Activated naive CD8-positive, alpha-beta T cell treated with anti-CD3 and anti-CD28 coated beads, Interleukin-2, amount 50 U/mL, for 16 hours (primary cell): ENCODE results near the gene NSL1.
"Not testable (repeated sequence)": the region's sequence is repeated elsewhere in the genome, so short reads cannot be mapped to it uniquely, and the experiment has no call there.

Source experiments
- DNase-seq: peaks from one replicate; pipeline ENCODE4 v3.0.0-alpha.2; 2020; ENCODE audit warnings: low read depth, low spot score

Gene NSL1

GRCh38 chr1:212783976-212784375 is 7.6 kb downstream of the NSL1 start:
- DNase-seq: no peak

- DNase-seq: no peak
Measured at GRCh38 chr1:212782422-212783154, 9.0 kb downstream of the NSL1 start.

DNA sequence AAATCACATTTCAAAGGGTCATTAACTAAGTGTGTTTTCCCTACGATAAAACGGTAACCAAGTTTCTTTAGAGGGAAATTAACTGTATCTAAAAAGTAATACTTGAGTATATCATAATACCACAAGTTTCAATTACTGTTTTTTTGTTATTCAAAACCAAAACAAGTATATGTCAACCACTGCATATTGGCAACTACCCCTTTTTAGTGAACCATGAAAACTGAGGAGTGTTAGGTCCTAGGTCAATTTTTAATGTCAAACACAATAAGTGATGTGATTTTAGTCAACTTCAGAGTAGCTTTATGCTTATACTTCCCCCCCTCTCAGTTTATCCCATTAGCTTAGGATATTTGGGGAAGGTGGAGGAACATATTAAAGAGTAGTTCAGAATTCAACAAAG is 10.4 kb downstream of the NSL1 start:
- no peak for DNase-seq

DNA sequence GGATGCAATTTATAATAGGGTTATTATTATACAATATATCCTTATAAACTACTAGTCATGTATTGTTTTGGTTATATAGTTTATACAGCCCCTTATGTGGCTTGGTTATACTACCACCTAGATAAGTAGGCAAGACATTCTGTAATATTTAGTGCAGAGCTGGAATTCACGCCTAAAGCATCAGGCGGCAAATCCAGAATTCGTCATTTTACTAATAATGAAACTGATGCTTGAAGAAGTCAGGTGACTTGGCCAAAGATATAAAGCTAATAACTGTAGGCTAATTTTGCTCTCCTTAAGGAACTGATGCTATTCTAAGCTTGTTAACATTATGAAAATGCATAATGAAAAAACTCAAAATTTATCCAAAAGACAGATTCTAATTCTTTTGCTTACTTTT is 10.8 kb downstream of the NSL1 start:
- no peak for DNase-seq

DNA sequence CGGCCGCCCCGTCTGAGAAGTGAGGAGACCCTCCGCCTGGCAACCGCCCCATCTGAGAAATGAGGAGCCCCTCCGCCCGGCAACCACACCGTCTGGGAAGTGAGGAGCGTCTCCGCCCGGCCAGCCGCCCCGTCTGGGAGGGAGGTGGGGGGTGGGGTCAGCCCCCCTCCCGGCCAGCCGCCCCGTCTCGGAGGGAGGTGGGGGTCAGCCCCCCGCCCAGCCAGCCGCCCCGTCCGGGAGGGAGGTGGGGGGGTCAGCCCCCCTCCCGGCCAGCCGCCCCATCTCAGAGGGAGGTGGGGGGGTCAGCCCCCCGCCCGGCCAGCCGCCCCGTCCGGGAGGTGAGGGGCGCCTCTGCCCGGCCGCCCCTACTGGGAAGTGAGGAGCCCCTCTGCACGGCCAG is 12.5 kb downstream of the NSL1 start:
- DNase-seq: not testable (repeated sequence)

DNA sequence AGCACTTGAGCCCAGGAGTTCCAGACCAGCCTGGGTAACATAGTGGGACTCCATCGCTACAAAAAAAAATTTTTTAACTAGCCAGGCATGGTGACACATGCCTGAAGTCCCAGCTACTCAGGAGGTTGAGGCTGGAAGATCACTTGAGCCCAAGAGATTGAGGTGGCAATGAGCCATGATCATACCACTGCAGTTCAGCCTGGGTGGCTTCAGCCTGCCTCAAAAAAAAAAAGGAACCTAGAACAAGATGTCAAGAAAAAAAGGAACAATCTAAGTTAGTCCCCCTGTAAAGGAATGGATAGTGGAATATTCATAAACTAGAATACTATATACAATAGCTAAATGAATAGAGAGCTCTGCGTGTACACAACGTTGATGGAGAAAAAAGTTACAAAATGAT is 14.4 kb downstream of the NSL1 start:
- DNase-seq: no peak

DNA sequence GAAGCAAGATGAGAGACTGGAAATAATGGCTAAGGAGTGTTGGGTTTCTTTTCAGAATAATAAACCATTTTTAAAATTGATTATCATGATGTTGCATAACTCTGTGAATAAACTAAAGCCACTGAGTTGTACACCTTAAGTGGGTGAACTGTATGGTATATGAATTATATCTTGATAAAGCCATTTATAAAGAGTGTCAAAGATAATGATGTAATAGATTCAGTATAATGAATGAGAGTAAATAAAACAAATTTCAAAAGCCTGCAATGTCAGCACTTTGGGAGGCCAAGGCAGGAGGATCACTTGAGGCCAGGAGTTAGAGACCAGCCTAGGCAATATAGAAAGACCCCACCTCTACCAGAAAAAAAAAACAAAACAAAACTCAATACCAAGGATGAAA is 16.3 kb downstream of the NSL1 start:
- no peak for DNase-seq

DNA sequence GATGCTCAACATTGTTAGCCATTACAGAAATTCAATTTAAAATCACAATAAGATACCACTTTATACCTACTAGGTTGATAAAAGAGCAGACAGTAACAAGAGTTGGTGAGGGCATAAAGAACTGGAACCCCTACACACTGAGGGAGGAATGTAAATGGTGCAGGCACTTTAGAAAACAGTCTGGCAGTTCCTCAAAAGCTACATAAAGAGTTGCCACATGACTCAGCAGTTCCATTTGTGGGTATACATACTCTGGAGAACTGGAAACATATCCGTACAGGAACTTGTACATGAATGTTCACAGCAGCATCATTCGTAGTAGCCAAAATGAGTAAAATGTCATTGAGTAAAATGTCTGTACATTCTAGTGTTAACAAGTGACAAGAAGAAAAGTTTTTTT is 17.0 kb downstream of the NSL1 start:
- DNase-seq: no peak

- no peak for DNase-seq
Measured at GRCh38 chr1:212773011-212773410, 18.6 kb downstream of the NSL1 start.

GRCh38 chr1:212771341-212771740 is 20.2 kb downstream of the NSL1 start:
- DNase-seq: no peak

GRCh38 chr1:212769459-212770167 is 22.0 kb downstream of the NSL1 start:
- no peak for DNase-seq

GRCh38 chr1:212766825-212767224 is 24.8 kb downstream of the NSL1 start:
- not testable (repeated sequence) for DNase-seq

DNA sequence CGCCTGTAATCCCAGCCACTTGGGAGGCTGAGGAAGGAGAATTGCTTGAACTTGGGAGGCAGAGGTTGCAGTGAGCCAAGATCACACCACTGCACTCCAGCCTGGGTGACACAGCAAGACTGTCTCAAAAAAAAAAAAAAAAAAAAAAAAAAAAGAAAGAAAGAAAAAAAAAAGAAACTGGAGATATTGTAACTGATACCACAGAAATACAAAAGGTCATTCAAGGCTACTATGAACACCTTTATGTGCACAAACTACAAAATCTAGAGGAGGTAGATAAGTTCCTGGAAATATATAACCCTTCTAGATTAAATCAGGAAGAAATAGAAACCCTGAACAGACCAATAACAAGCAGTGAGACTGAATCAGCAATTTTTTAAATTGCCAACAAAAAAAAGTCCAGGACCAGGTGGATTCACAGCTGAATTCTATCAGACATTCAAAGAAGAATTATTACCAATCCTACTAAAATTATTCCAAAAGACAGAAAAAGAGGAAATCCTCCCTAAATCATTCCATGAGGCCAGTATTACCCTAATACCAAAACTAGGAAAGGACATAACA is 26.8 kb downstream of the NSL1 start:
- not testable (repeated sequence) for DNase-seq

DNA sequence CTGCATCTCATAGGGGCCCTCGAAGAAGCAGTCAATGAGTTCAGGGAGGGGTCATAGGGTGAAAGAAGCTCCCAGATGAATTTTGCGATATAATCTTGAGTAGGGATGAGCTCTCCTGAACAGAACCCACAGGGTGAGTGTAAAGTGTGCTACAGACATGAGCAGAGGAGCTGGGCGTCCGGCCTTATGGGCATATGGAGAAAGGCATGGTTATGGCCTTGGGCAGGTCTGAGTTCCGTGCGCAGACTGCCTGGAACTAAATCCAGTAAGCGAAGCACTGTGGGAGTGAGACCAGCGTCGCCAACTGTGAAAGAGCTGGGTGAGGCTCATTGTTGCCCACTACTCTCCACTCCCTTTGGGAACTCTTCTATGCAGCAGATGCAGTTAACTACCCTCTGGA is 28.7 kb downstream of the NSL1 start:
- no peak for DNase-seq

DNA sequence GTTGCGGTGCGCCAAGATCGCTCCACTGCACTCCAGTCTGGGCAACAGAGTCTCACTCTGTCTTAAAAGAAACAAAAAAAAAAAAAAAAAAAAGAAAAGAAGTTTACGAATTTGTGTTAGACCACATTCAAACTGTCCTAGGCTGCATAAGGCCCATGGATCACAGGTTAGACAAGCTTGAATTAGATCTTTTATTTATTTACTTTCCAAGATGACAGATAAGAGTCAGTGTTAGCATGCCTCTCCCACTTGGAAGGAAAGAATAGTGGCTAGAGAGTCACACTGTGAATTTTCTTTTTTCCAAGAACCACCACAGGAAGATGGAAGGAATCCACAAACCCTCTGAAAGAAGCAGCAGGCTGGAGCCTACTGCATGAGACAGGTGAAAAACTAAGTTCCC is 29.3 kb downstream of the NSL1 start:
- DNase-seq: no peak

GRCh38 chr1:212760126-212760823 is 31.3 kb downstream of the NSL1 start:
- DNase-seq: peak; percentile 41

- no peak for DNase-seq
Measured at GRCh38 chr1:212759683-212760082, 31.9 kb downstream of the NSL1 start.

- no peak for DNase-seq
Measured at GRCh38 chr1:212754680-212755079, 36.9 kb downstream of the NSL1 start.

GRCh38 chr1:212754193-212754592 is 37.4 kb downstream of the NSL1 start:
- DNase-seq: no peak

- DNase-seq: no peak
Measured at GRCh38 chr1:212753749-212754148, 37.8 kb downstream of the NSL1 start.

DNA sequence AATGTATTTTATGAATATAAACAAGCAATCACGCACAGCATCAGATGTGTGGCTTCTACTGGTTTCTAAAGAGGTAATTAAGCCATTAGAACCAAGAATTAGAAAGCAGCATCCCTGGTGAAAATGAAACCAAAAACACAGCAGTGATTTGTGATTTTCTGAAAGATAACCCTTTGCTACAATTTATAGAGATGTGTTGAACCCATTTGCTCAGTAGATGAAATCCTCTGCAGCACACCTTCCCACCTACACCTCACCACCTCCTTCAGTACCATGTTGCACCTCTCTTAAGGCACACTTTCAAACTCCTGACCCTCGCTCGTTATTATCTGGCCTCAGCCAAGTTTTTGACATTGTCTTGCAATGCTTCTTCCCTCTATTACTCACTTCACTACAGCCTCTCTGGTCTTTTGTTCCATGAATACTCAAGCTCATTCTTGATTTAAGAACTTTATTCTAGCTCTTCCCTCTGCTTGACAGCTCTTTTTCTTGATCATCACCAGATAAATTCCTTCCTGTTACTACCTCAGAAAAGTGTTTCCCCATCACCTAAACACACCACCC is 38.6 kb downstream of the NSL1 start:
- no peak for DNase-seq
